GM12801 (cell line): ENCODE results near the gene RNF41.

ENCODE experiments used
- TF ChIP-seq, protein P1 (sequence below): IDR thresholded peaks from one replicate; pipeline ENCODE4 v1.5.1; 2011; ENCODE audit warnings: control low read depth; ENCODE audit not compliant: insufficient read length; ENCODE audit errors: extremely low read depth

RNF41 gene

DNA sequence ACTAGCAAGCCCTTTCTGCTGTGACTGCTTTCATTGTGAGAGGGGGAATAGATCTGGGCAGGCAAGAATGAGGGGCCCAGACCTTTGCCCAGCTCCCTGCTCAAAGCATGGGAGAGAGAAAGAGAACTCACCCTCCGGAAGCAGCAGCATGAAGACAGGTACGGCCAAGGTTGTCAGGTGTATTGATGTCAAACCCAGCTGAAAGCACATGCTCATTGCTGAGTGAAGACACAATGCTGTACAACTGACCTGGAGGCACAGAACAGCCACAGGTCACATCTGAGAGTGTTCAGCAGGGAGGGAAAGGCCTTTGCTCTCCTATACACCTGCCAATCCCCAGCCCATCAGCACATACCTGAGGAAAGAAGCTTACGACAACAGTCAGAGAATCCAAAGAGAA lies 30.9 kb upstream of the RNF41 start:
- TF ChIP-seq, protein P1, sequence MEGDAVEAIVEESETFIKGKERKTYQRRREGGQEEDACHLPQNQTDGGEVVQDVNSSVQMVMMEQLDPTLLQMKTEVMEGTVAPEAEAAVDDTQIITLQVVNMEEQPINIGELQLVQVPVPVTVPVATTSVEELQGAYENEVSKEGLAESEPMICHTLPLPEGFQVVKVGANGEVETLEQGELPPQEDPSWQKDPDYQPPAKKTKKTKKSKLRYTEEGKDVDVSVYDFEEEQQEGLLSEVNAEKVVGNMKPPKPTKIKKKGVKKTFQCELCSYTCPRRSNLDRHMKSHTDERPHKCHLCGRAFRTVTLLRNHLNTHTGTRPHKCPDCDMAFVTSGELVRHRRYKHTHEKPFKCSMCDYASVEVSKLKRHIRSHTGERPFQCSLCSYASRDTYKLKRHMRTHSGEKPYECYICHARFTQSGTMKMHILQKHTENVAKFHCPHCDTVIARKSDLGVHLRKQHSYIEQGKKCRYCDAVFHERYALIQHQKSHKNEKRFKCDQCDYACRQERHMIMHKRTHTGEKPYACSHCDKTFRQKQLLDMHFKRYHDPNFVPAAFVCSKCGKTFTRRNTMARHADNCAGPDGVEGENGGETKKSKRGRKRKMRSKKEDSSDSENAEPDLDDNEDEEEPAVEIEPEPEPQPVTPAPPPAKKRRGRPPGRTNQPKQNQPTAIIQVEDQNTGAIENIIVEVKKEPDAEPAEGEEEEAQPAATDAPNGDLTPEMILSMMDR: no peak

DNA sequence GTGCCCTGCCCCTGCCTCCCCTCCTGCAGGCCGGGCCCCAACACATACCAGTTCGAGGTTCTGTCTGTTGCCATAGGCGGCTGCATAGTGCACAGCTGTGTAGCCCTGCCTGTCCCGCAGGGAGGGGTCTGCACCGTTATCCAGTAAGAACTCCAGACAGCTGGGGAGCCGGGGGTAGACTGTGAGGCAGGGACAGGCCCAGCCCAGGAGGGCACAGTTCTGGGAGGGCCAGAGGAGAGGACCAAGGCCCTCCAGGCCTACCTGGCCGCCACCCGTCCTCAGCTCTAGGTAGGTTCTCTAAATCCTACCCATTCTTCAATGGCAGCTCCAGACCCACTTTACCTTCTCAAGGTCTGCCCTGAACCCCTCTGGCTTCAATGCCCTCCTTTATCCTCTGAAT lies 27.0 kb upstream of the RNF41 start:
- TF ChIP-seq, protein P1: no peak

DNA sequence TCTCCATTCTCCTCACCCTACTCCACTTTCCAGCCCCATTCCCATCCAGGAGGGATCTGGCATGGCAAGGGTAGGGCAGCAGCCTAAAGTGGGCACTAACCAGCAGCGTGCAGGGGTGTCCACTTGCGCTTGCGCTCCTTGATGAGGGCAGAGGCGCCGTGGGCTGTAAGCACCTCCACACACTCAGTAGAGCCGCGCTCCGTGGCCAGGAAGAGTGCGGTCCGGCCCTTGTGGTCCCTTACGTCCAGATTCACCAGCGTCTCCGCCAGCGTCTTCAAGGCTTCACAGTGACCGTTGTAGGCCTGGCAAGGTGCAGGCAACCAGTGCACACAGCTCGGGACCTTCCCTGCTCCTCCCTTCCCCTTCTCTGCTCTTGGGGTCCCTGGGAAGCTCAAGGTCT lies 26.2 kb upstream of the RNF41 start:
- TF ChIP-seq, protein P1: no peak

DNA sequence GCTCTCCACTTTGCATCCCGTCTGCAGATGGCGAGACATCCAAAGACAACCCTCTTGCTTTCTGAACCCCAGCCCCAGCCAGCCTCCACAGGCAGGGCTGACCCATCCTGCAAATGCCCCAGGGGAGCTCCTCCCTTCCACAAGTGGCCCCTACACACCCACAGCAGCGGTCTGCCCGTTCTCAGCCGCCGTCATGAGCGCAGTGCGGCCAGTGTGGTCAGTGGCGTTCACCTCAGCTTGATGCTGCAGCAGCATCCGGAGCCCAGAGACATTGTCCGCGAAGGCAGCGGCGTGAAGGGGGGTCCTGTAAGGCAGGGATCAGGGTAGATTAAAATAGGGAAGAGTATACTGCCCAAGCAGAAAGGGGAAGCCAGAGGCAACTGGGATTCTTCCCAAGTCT lies 22.8 kb upstream of the RNF41 start:
- TF ChIP-seq, protein P1: no peak

DNA sequence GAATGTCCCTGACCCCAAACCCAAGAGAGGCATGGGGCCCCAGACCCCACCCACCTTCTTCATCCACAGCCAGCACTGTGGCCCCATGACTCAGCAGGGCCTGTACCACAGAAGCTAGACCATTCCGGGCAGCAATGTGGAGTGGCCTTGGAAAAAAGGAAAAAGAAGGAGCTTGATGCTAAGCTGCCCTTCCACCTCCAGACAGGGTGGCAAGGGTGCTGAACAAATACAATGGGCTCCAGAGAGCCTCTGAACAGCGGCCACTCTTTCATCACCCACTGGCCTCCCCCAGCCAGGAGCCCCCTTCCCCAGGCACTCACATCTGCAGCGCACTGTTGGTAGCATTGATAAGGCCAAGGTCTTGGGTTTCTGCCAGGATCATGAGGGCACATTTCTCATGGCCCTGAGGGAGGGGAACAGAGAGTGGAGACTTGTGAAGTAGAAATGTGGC lies 22.0 kb upstream of the RNF41 start:
- TF ChIP-seq, protein P1: no peak

DNA sequence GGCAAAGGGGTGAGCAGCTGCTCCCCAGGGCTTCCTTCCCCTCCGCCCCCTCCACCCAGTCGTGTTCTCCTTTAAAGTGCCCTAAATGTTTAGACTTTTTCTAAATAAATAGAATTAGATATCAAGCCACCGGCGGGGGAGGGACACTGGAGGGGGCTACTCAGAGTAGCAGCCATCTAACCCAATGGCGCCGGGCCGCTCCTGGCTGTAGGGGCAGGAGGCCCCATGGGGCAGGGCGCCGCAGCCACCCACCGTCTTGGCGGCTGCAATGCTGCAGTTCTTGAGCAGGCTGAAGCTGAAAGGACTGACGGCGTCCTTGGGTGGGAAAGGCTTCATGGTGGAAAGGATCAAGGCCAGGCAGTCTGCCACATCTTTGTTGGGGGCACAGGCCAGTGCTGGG lies 21.3 kb upstream of the RNF41 start:
- TF ChIP-seq, protein P1: no peak

DNA sequence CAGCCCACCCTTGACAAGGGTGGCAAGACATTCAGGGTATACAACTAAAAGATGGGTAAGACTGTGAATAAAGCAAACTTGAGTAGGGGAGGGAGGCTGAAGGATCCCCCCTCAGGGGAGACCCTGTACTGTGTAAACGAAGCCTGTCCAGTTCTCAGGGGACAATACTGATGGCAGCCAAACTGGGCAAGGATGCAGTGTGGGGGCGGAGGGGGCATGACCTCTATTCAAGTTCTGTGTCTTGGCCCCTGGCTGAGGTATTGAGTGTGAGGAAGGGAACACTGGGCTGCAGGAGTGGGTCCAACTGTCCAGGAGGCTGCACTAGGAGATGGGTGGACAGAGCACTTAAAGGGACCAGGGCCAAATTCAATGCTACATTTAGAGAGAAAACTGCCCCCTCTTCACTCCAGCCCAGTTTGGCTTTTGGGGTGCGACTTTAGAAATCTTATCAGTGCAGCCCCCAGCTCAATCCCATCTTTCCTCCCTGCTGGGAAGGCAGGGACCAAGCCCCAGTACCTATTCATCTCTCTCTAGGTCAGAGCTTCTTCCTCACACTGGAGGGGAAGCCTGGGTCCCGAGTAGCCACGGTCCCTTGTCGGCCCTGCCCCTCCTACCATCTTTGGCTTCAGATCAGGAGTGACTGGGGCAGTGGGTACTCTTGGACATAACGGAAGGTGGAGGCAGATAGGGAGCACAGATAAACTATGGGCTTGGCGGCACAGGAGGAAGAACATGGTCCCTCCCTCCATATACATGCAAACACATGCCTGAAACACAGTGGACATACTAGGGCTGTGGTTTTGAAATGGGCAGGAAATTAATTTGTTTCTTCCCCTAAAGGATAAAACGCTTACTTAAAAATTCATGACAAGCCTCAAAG lies 19.9 kb upstream of the RNF41 start:
- TF ChIP-seq, protein P1: no peak
